ENCODE data around the gene EFNA4. TPM values are rescaled to one million over a fixed set of nuclear protein-coding genes. Genes with fewer than 3 reads are reported as not detected.

EFNA4 gene
- total RNA-seq, 1 experiment from 2014 or later: 9.8 TPM

- TF ChIP-seq POLR2AphosphoS5 (IDR thresholded peaks at IDR 0.05; ENCODE audit: low read depth, low read length) (no peak), CEBPB (IDR thresholded peaks at IDR 0.05; ENCODE audit: low read depth) (no peak), EZH2phosphoT487 (IDR thresholded peaks at IDR 0.05; ENCODE audit: borderline replicate concordance) (no peak), YY1 (IDR thresholded peaks at IDR 0.05; ENCODE audit: extremely low read depth, insufficient replicate concordance, low read depth, low read length) (no peak), TCF7L2 (IDR thresholded peaks at IDR 0.05; ENCODE audit: borderline replicate concordance, extremely low read depth, insufficient read depth, insufficient read length) (no peak), MAX (IDR thresholded peaks at IDR 0.05) (no peak), SRF (IDR thresholded peaks at IDR 0.05; ENCODE audit: low read depth) (no peak), SP1 (IDR thresholded peaks at IDR 0.05; ENCODE audit: low read depth) (no peak)
Measured at GRCh38 chr1:155035936-155036335, 27.6 kb upstream of the EFNA4 start (continued).

GRCh38 chr1:155037043-155037442 is 26.5 kb upstream of the EFNA4 start:
- TF ChIP-seq EZH2phosphoT487 (IDR thresholded peaks at IDR 0.05; ENCODE audit: borderline replicate concordance) (no peak), YY1 (IDR thresholded peaks at IDR 0.05; ENCODE audit: extremely low read depth, insufficient replicate concordance, low read depth, low read length) (no peak), REST (IDR thresholded peaks at IDR 0.05; ENCODE audit: low read depth) (no peak), JUND (IDR thresholded peaks at IDR 0.05) (no peak), ELF1 (IDR thresholded peaks at IDR 0.05; ENCODE audit: borderline replicate concordance, low read depth) (no peak), SP1 (IDR thresholded peaks at IDR 0.05; ENCODE audit: low read depth) (no peak), EZH2 (IDR thresholded peaks at IDR 0.05) (no peak), ZNF274 (IDR thresholded peaks at IDR 0.05; ENCODE audit: low read depth, low read length) (no peak), SIN3A (IDR thresholded peaks at IDR 0.05; ENCODE audit: low read depth) (no peak), MAX (IDR thresholded peaks at IDR 0.05) (no peak), ATF3 (IDR thresholded peaks at IDR 0.05) (no peak), CBX3 (IDR thresholded peaks at IDR 0.05; ENCODE audit: low read depth) (no peak), ZFX (IDR thresholded peaks at IDR 0.05) (no peak), POLR2A (IDR thresholded peaks at IDR 0.05; ENCODE audit: borderline replicate concordance, extremely low read depth, insufficient read depth, insufficient read length) (no peak), RAD21 (IDR thresholded peaks at IDR 0.05; ENCODE audit: low read depth) (no peak), TCF7L2 (IDR thresholded peaks at IDR 0.05; ENCODE audit: borderline replicate concordance, extremely low read depth, insufficient read depth, insufficient read length) (no peak), ZBTB33 (IDR thresholded peaks at IDR 0.05; ENCODE audit: extremely low read depth, insufficient replicate concordance, low read length) (no peak), CEBPB (IDR thresholded peaks at IDR 0.05; ENCODE audit: low read depth) (no peak)
- Histone ChIP-seq H3K9ac (ENCODE audit: low read length) (no peak overlapping the region), H3K9me2 (ENCODE audit: insufficient read depth) (no peaks in the 10 kb centered on the region), H3K9me3 (ENCODE audit: control insufficient read depth in 1 of 2, insufficient read depth in 1 of 2, low read depth in 1 of 2, low read length in 2 of 2) (no peaks in the 10 kb centered on the region), H3K36me3 (ENCODE audit: control insufficient read depth in 1 of 2, insufficient read depth in 2 of 2, low read length in 2 of 2) (no peaks in the 10 kb centered on the region), H2AFZ (ENCODE audit: low read depth, low read length, poor library complexity, severe bottlenecking) (no peak overlapping the region), H3K27me3 (ENCODE audit: insufficient read depth, low read length) (no peaks in the 10 kb centered on the region), H3K27ac (ENCODE audit: low read depth, low read length) (no peak overlapping the region), H4K20me1 (ENCODE audit: insufficient read depth) (no peaks in the 10 kb centered on the region), H3K4me3 (replicated peaks in 1 of 2; ENCODE audit: low read depth in 1 of 2, low read length in 2 of 2) (no peak overlapping the region), H3K4me1 (ENCODE audit: control insufficient read depth in 1 of 2, insufficient read depth in 2 of 2, low read length in 2 of 2) (peaks cover 0 to 11% of the 10 kb centered on the region in 2 experiments; a peak in 2 of 4 replicates), H3K79me2 (ENCODE audit: insufficient read depth, low read length) (no peaks in the 10 kb centered on the region), H3K4me2 (ENCODE audit: low read length) (no peak overlapping the region)
- no peak for DNase-seq (ENCODE audit: low read depth, low spot score)
- RAD21 ChIA-PET (ENCODE audit: low non-redundant PET in 1 of 2, low total read pairs in 2 of 2, uncharacterized antibody in 2 of 2, unreplicated experiment in 2 of 2): no interaction called here
- CTCF ChIA-PET: interaction anchor here (1.1 kb wide), 1 partner anchor 20 kb away, joined by 3 read pairs; no protein-coding TSS in a partner anchor
- intact Hi-C loops (cut with micrococcal nuclease): no loop called here
- no peak for ATAC-seq
- POLR2A ChIA-PET: no interaction called here
- no TSS peak for BruUV-seq (replicated peaks)
